ENCODE results near the gene MYLK. TPM values are rescaled to one million over a fixed set of nuclear protein-coding genes. Genes with fewer than 3 reads are reported as not detected.

Gene MYLK
- total and polyA plus RNA-seq, 2 of the 4 experiments (the other 2 are of a cell fraction): 299 to 484 TPM

GRCh38 chr3:123926396-123926795 lies 42.3 kb upstream of the MYLK start:
- H4K91ac ChIP-seq (ENCODE audit: insufficient read depth, low read depth, low read length): no peak overlapping the region
- dilution Hi-C loops (cut with HindIII; ENCODE audit: low sequenced_read_pairs, unreplicated experiment): no loop called here
- peaks cover 3 to 9% of the 10 kb centered on the region in 2 experiments; a peak in 3 of 4 replicates for H3K79me1 ChIP-seq (ENCODE audit: low read depth in 1 of 2, low read length in 2 of 2)

More at GRCh38 chr3:123926396-123926795, 42.3 kb upstream of the MYLK start:
- no peak overlapping the region for H2AK5ac ChIP-seq (ENCODE audit: low read depth, low read length)
- peaks cover 18% of the 10 kb centered on the region for H3K36me3 ChIP-seq (ENCODE audit: control insufficient read depth, insufficient read depth, low read length)
- ATAC-seq (ENCODE audit: low read depth) (no peak), DNase-seq (no peak)
- no peak overlapping the region for H3K18ac ChIP-seq (ENCODE audit: low read depth, low read length)
- no peak overlapping the region for H3K14ac ChIP-seq (replicated peaks; ENCODE audit: low read depth, low read length)
- H2AFZ ChIP-seq (replicated peaks; ENCODE audit: low read length, poor library complexity): no peak overlapping the region
- no TSS peak for BruUV-seq (replicated peaks)
- no peaks in the 10 kb centered on the region for H3K9me1 ChIP-seq (ENCODE audit: insufficient read depth, low read length)
- H3K9me3 ChIP-seq (ENCODE audit: control insufficient read depth, insufficient read depth, low read length): peaks cover 6% of the 10 kb centered on the region; the same call in 1 of the 2 replicates
- no peak overlapping the region for H3K27ac ChIP-seq (ENCODE audit: insufficient read depth, low read length)
- no peak overlapping the region for H2BK5ac ChIP-seq (ENCODE audit: low read depth, low read length, poor library complexity, severe bottlenecking)
- H4K8ac ChIP-seq (ENCODE audit: low read depth in 2 of 2, low read length in 2 of 2): no peak overlapping the region
- H4K5ac ChIP-seq (ENCODE audit: low read depth, low read length): no peak overlapping the region
- TF ChIP-seq, protein P1, sequence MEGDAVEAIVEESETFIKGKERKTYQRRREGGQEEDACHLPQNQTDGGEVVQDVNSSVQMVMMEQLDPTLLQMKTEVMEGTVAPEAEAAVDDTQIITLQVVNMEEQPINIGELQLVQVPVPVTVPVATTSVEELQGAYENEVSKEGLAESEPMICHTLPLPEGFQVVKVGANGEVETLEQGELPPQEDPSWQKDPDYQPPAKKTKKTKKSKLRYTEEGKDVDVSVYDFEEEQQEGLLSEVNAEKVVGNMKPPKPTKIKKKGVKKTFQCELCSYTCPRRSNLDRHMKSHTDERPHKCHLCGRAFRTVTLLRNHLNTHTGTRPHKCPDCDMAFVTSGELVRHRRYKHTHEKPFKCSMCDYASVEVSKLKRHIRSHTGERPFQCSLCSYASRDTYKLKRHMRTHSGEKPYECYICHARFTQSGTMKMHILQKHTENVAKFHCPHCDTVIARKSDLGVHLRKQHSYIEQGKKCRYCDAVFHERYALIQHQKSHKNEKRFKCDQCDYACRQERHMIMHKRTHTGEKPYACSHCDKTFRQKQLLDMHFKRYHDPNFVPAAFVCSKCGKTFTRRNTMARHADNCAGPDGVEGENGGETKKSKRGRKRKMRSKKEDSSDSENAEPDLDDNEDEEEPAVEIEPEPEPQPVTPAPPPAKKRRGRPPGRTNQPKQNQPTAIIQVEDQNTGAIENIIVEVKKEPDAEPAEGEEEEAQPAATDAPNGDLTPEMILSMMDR (conservative IDR thresholded peaks at IDR 0.05; ENCODE audit: low read depth, low read length): no peak
- TF ChIP-seq FOS (IDR thresholded peaks at IDR 0.05; ENCODE audit: low read depth, low read length) (no peak), CHD1 (IDR thresholded peaks at IDR 0.05; ENCODE audit: low read depth, low read length) (no peak), POLR2A (IDR thresholded peaks at IDR 0.05; ENCODE audit: low read depth, low read length) (no peak), CEBPB (IDR thresholded peaks at IDR 0.05; ENCODE audit: low read depth, low read length) (no peak), MAFK (IDR thresholded peaks at IDR 0.05; ENCODE audit: low read depth, low read length) (no peak), SMC3 (IDR thresholded peaks at IDR 0.05; ENCODE audit: low read depth, low read length) (no peak), RFX5 (IDR thresholded peaks at IDR 0.05; ENCODE audit: low read depth, low read length) (no peak), RCOR1 (IDR thresholded peaks at IDR 0.05; ENCODE audit: insufficient replicate concordance, low read length) (no peak), MXI1 (IDR thresholded peaks at IDR 0.05; ENCODE audit: borderline replicate concordance, low read depth, low read length) (no peak), MAZ (IDR thresholded peaks at IDR 0.05; ENCODE audit: borderline replicate concordance, low read depth, low read length) (no peak), ELK1 (IDR thresholded peaks at IDR 0.05; ENCODE audit: borderline replicate concordance, low read depth, low read length) (no peak)
- TF ChIP-seq, protein P2, sequence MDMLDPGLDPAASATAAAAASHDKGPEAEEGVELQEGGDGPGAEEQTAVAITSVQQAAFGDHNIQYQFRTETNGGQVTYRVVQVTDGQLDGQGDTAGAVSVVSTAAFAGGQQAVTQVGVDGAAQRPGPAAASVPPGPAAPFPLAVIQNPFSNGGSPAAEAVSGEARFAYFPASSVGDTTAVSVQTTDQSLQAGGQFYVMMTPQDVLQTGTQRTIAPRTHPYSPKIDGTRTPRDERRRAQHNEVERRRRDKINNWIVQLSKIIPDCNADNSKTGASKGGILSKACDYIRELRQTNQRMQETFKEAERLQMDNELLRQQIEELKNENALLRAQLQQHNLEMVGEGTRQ (IDR thresholded peaks at IDR 0.05; ENCODE audit: low read depth, low read length): no peak
- ChIA-PET CTCF (interaction anchor here (0.6 kb wide), 1 partner anchor 7 kb away, joined by 3 read pairs; no protein-coding TSS in a partner anchor), POLR2A (ENCODE audit: unreplicated experiment) (no interaction called here)
- intact Hi-C loops (cut with micrococcal nuclease) (no loop called here), in situ Hi-C loops (cut with MboI; ENCODE audit: low sequenced_read_pairs) (no loop called here)
- H3K9ac ChIP-seq (ENCODE audit: low read depth, low read length): no peak overlapping the region
- H4K20me1 ChIP-seq (ENCODE audit: insufficient read depth, low read length): no peaks in the 10 kb centered on the region
- no peak overlapping the region for H2BK20ac ChIP-seq (ENCODE audit: low read depth, low read length)
- no peak overlapping the region for H3K4me3 ChIP-seq (ENCODE audit: insufficient read depth, low read depth, low read length)
- H2BK15ac ChIP-seq (ENCODE audit: low read depth, low read length): no peak overlapping the region
- H3K4ac ChIP-seq (ENCODE audit: low read depth, low read length): no peak overlapping the region
- H3K27me3 ChIP-seq (ENCODE audit: control insufficient read depth, insufficient read depth, low read length): no peaks in the 10 kb centered on the region
- no peaks in the 10 kb centered on the region for H3K4me1 ChIP-seq (ENCODE audit: control insufficient read depth, insufficient read depth, low read length)
- no peak overlapping the region for H2BK120ac ChIP-seq (ENCODE audit: low read depth, low read length)
- H3K4me2 ChIP-seq (ENCODE audit: low read depth, low read length): no peak overlapping the region
- H2AK9ac ChIP-seq (replicated peaks; ENCODE audit: low read depth, low read length, poor library complexity): no peak overlapping the region
- H3K56ac ChIP-seq (ENCODE audit: extremely low read depth, insufficient read depth, low read length): no peak overlapping the region
- H3K23ac ChIP-seq (ENCODE audit: low read depth, low read length): no peak overlapping the region

All from IMR-90 (cell line).